Measurements from ENCODE around the gene RIC1. TPM values are rescaled to one million over a fixed set of nuclear protein-coding genes. Genes with fewer than 3 reads are reported as not detected.

The RIC1 gene
- total and polyA plus RNA-seq, 9 of the 15 experiments (the other 6 are each of a cell fraction or from before 2014, with no cell fraction given): 3.2 to 25.8 (median 15.0) TPM

GRCh38 chr9:5718296-5719032 lies 89.6 kb downstream of the RIC1 start:
- no peak for FAIRE-seq
- Histone ChIP-seq H3K4me2 (ENCODE audit: insufficient read depth, low read length) (no peak overlapping the region), H3K9me3 (replicated peaks; ENCODE audit: control insufficient read depth, insufficient read depth, low read depth, low read length) (no peaks in the 10 kb centered on the region), H3K9me1 (ENCODE audit: control insufficient read depth, insufficient read depth, low read length) (no peaks in the 10 kb centered on the region), H4K20me1 (replicated peaks; ENCODE audit: control insufficient read depth, insufficient read depth, low read length) (no peaks in the 10 kb centered on the region), H2AFZ (ENCODE audit: low read depth, low read length) (no peak overlapping the region), H3K79me2 (ENCODE audit: control insufficient read depth, insufficient read depth, low read length) (no peaks in the 10 kb centered on the region), H3K4me3 (no peak overlapping the region), H3K9ac (ENCODE audit: insufficient read depth in 1 of 2, low read depth in 2 of 2, low read length in 2 of 2) (no peak overlapping the region), H3K36me3 (ENCODE audit: control insufficient read depth, insufficient read depth, low read length) (peaks cover 32% of the 10 kb centered on the region; the same call in 2 of the 3 replicates), H3K4me1 (replicated peaks in 1 of 2; ENCODE audit: control insufficient read depth in 2 of 2, insufficient read depth in 2 of 2, low read length in 2 of 2) (no peaks in the 10 kb centered on the region), H3K27ac (ENCODE audit: extremely low read depth, low read depth, low read length) (no peak overlapping the region), H3K27me3 (ENCODE audit: control insufficient read depth in 2 of 2, insufficient read depth in 2 of 2, low read length in 2 of 2) (no peaks in the 10 kb centered on the region)
- intact Hi-C loops (cut with micrococcal nuclease): loop anchor here (10.0 kb wide), 1 partner anchor 114 kb away; no protein-coding TSS in a partner anchor
- no peak for DNase-seq (ENCODE audit: extremely low read depth in 1 of 4, low spot score in 3 of 4)
- no TSS peak for BruUV-seq (replicated peaks)
- TF ChIP-seq CHD1 (IDR thresholded peaks at IDR 0.05; ENCODE audit: low read length) (no peak), DACH1 (IDR thresholded peaks at IDR 0.05; ENCODE audit: partially characterized antibody) (no peak), RBM39 (optimal IDR thresholded peaks at IDR 0.05; ENCODE audit: low read depth, low read length) (no peak), CXXC5 (CRISPR knock-in tag; IDR thresholded peaks at IDR 0.05) (no peak), CC2D1A (IDR thresholded peaks at IDR 0.05) (no peak), MBD1 (CRISPR knock-in tag; IDR thresholded peaks at IDR 0.05) (no peak), SMAD3 (CRISPR knock-in tag; conservative IDR thresholded peaks at IDR 0.05) (no peak), SREBF2 (CRISPR knock-in tag; IDR thresholded peaks at IDR 0.05) (no peak), MCM7 (IDR thresholded peaks at IDR 0.05) (no peak), ARHGAP35 (IDR thresholded peaks at IDR 0.05; ENCODE audit: partially characterized antibody) (no peak), RB1 (IDR thresholded peaks at IDR 0.05; ENCODE audit: low read depth) (no peak), POLR3G (IDR thresholded peaks at IDR 0.05; ENCODE audit: extremely low read depth, insufficient read length, insufficient replicate concordance) (no peak), ZBTB7A (IDR thresholded peaks at IDR 0.05; ENCODE audit: borderline replicate concordance, control insufficient read depth, low read depth, low read length) (no peak), SP2 (IDR thresholded peaks at IDR 0.05; ENCODE audit: extremely low read depth, low read depth, low read length, poor library complexity, severe bottlenecking) (no peak), HIVEP1 (CRISPR knock-in tag; IDR thresholded peaks at IDR 0.05) (no peak), CREM (IDR thresholded peaks at IDR 0.05; ENCODE audit: low read depth) (no peak)
- ChIA-PET CTCF (ENCODE audit: low intra/inter-chr PET ratio) (no interaction called here), POLR2A (interaction anchor here (0.6 to 0.9 kb wide), 4 partner anchors 10 to 1056 kb away, joined by 3 to 4 read pairs (median 4); partner anchors contain the start of gene RIC1)
- ATAC-seq: no peak
- in situ Hi-C loops (cut with MboI): no loop called here
